NOMO-1 treated with dmso at 0.1 percent for 144 hours (cell line): ENCODE measurements around the gene GGT6.
"Not testable (repeated sequence)": the region's sequence is repeated elsewhere in the genome, so short reads cannot be mapped to it uniquely, and the experiment has no call there.

ENCODE experiments used
- DNase-seq: peaks from one replicate; lab custom pipeline; 2025; ENCODE audit not compliant: unreplicated experiment; lab: John Stamatoyannopoulos, UW

GGT6 gene

GRCh38 chr17:4592240-4593005 lies 32.0 kb upstream of the GGT6 start:
- no peak for DNase-seq

GRCh38 chr17:4591529-4591928 lies 31.2 kb upstream of the GGT6 start:
- DNase-seq, result no peak

GRCh38 chr17:4590981-4591453 lies 30.6 kb upstream of the GGT6 start:
- DNase-seq, result no peak

- not testable (repeated sequence) for DNase-seq
Measured at GRCh38 chr17:4590042-4590441, 29.7 kb upstream of the GGT6 start.

GRCh38 chr17:4588898-4589625 lies 28.7 kb upstream of the GGT6 start:
- no peak for DNase-seq

- DNase-seq, result no peak
Measured at GRCh38 chr17:4588391-4588790, 28.0 kb upstream of the GGT6 start.

GRCh38 chr17:4587803-4588202 lies 27.4 kb upstream of the GGT6 start:
- no peak for DNase-seq

- DNase-seq, result no peak
Measured at GRCh38 chr17:4587195-4587594, 26.8 kb upstream of the GGT6 start.

- no peak for DNase-seq
Measured at GRCh38 chr17:4586043-4586442, 25.7 kb upstream of the GGT6 start.

- no peak for DNase-seq
Measured at GRCh38 chr17:4585638-4585994, 25.2 kb upstream of the GGT6 start.

GRCh38 chr17:4584917-4585637 lies 24.7 kb upstream of the GGT6 start:
- no peak for DNase-seq

- no peak for DNase-seq
Measured at GRCh38 chr17:4584101-4584916, 23.9 kb upstream of the GGT6 start, which contains the start of gene SMTNL2. SMTNL2 (plus strand) TSS chr17:4584529; CDS start chr17:4584606, 77 bp downstream.

- no peak for DNase-seq
Measured at GRCh38 chr17:4583782-4584100, 23.4 kb upstream of the GGT6 start.

GRCh38 chr17:4583206-4583605 lies 22.8 kb upstream of the GGT6 start:
- no peak for DNase-seq

- DNase-seq, result no peak
Measured at GRCh38 chr17:4582691-4583090, 22.3 kb upstream of the GGT6 start.

GRCh38 chr17:4582101-4582501 lies 21.7 kb upstream of the GGT6 start:
- no peak for DNase-seq

GRCh38 chr17:4580291-4580690 lies 19.9 kb upstream of the GGT6 start:
- DNase-seq, result no peak

- DNase-seq, result no peak
Measured at GRCh38 chr17:4579678-4580077, 19.3 kb upstream of the GGT6 start.

GRCh38 chr17:4578349-4578748 lies 18.0 kb upstream of the GGT6 start:
- not testable (repeated sequence) for DNase-seq

GRCh38 chr17:4577386-4577993 lies 17.1 kb upstream of the GGT6 start:
- DNase-seq, result no peak
